Smooth muscle cell (in vitro differentiated cells): ENCODE data around the gene PAQR8. TPM values are rescaled to one million over a fixed set of nuclear protein-coding genes. Genes with fewer than 3 reads are reported as not detected.

Source experiments
- DNase-seq: peaks from one replicate; lab custom pipeline; 2025; ENCODE audit not compliant: unreplicated experiment; lab: John Stamatoyannopoulos, UW
- H2AFZ ChIP-seq: fragments of 200-600 bp; sonication (generic); 2 replicates; pipeline ENCODE4 v1.6.0; 2016; ENCODE audit warnings: antibody characterized with exemption, low read depth, mild to moderate bottlenecking
- H3F3A ChIP-seq: fragments of 200-600 bp; sonication (generic); 2 replicates; pipeline ENCODE4 v1.6.0; 2017; ENCODE audit warnings: antibody characterized with exemption, low read depth
- H3K27ac ChIP-seq: fragments of 200-600 bp; sonication (generic); 2 replicates; pipeline ENCODE4 v1.5.1; 2016; ENCODE audit warnings: low read depth, mild to moderate bottlenecking
- H3K27me3 ChIP-seq: fragments of 200-600 bp; sonication (generic); 2 replicates; pipeline ENCODE4 v1.6.1; 2016; ENCODE audit warnings: low read depth, mild to moderate bottlenecking
- H3K36me3 ChIP-seq: fragments of 200-600 bp; sonication (generic); 2 replicates; pipeline ENCODE4 v1.5.1; 2016; ENCODE audit warnings: low read depth
- H3K4me1 ChIP-seq: fragments of 200-600 bp; sonication (generic); 2 replicates; pipeline ENCODE4 v1.5.1; 2016; ENCODE audit warnings: low read depth
- H3K4me2 ChIP-seq: fragments of 200-600 bp; sonication (generic); 2 replicates; pipeline ENCODE4 v1.6.0; 2016; ENCODE audit warnings: mild to moderate bottlenecking
- H3K4me3 ChIP-seq: fragments of 200-600 bp; sonication (generic); 2 replicates; pipeline ENCODE4 v1.5.1; 2016; ENCODE audit warnings: mild to moderate bottlenecking
- H3K79me2 ChIP-seq: fragments of 200-600 bp; sonication (generic); 2 replicates; pipeline ENCODE4 v1.6.0; 2016; ENCODE audit warnings: low read depth, mild to moderate bottlenecking
- H3K9ac ChIP-seq: fragments of 200-600 bp; sonication (generic); 2 replicates; pipeline ENCODE4 v1.6.0; 2016; ENCODE audit warnings: low read depth
- H3K9me3 ChIP-seq: fragments of 200-600 bp; sonication (generic); replicated peaks from 2 replicates; pipeline ENCODE4 v1.5.1; 2016; ENCODE audit warnings: low read depth
- H4K20me1 ChIP-seq: fragments of 200-600 bp; sonication (generic); 2 replicates; pipeline ENCODE4 v1.6.0; 2016; ENCODE audit warnings: low read depth
- WGBS: methylation state at CpG from one replicate; pipeline ENCODE4 v1.1.7; 2016; ENCODE audit warnings: low lambda C conversion rate; 5-methylcytosine and 5-hydroxymethylcytosine counted together
- polyA plus RNA-seq: library from polyadenylated mRNA; unstranded; fragments of >200 nt; fragmentation: Nextera tagmentation; extraction: Ambion mirVana; gene quantifications from 2 replicates; pipeline ENCODE4 v1.2.1, GENCODE V29; 2016
- total RNA-seq: library from RNA; depleted of rRNA; stranded (reverse); fragments of >200 nt; gene quantifications from 2 replicates; pipeline ENCODE4 v1.2.3, GENCODE V29; 2014
- TF ChIP-seq, protein P1 (sequence below): fragments of 200-600 bp; sonication (generic); IDR thresholded peaks from 2 replicates; pipeline ENCODE4 v1.5.1; 2017; ENCODE audit warnings: borderline replicate concordance, mild to moderate bottlenecking, antibody characterized with exemption; ENCODE audit not compliant: insufficient read depth, poor library complexity, severe bottlenecking

Gene PAQR8
- total and polyA plus RNA-seq, 2 experiments from 2014 or later: 4.3 to 6.1 TPM

DNA sequence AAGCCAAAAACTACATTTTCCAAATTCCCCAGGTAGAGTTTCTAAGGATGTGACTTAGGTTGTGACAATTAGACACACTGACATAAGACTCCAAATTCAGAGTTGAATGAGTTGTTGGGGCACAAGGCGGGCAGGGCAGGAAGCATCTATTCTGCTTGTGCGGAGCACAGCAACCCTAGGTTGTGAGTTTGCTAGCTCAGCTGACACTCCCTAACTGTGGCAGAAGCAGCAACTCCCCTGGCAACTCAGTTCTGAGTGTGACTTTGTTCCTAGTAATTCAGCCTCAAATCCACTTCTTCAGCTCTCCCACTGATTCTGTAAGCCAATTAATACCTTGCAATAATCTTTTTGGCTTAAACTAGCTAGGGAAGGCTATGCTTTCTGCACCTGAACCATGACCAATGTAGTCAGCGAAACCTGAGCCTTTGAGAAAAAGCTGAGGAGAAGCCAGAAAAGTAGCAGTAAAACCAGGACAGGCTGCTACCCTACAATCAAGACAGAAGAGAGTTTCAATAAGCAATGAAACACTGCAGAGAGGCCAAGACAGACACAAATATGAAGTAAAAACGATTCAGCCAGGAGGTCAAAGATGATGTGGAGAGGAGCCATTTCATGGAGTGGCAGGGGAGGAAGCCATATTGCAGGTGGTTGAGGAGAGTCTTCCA, 30.0 kb upstream of the PAQR8 start:
- no peak overlapping the region for H2AFZ ChIP-seq
- H3K9me3 ChIP-seq: no peaks in the 10 kb centered on the region
- peaks cover 10% of the 10 kb centered on the region for H3K4me1 ChIP-seq
- WGBS: 88% methylated on average over 4 of the region's 4 CpGs
- H3K27me3 ChIP-seq: no peaks in the 10 kb centered on the region
- no peak for DNase-seq
- H3K79me2 ChIP-seq: no peaks in the 10 kb centered on the region
- H4K20me1 ChIP-seq: no peaks in the 10 kb centered on the region
- H3F3A ChIP-seq: no peaks in the 10 kb centered on the region
- H3K4me3 ChIP-seq: no peak overlapping the region
- TF ChIP-seq, protein P1, sequence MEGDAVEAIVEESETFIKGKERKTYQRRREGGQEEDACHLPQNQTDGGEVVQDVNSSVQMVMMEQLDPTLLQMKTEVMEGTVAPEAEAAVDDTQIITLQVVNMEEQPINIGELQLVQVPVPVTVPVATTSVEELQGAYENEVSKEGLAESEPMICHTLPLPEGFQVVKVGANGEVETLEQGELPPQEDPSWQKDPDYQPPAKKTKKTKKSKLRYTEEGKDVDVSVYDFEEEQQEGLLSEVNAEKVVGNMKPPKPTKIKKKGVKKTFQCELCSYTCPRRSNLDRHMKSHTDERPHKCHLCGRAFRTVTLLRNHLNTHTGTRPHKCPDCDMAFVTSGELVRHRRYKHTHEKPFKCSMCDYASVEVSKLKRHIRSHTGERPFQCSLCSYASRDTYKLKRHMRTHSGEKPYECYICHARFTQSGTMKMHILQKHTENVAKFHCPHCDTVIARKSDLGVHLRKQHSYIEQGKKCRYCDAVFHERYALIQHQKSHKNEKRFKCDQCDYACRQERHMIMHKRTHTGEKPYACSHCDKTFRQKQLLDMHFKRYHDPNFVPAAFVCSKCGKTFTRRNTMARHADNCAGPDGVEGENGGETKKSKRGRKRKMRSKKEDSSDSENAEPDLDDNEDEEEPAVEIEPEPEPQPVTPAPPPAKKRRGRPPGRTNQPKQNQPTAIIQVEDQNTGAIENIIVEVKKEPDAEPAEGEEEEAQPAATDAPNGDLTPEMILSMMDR: no peak
- no peak overlapping the region for H3K27ac ChIP-seq
- H3K9ac ChIP-seq: no peak overlapping the region
- no peak overlapping the region for H3K4me2 ChIP-seq
- H3K36me3 ChIP-seq: no peaks in the 10 kb centered on the region

DNA sequence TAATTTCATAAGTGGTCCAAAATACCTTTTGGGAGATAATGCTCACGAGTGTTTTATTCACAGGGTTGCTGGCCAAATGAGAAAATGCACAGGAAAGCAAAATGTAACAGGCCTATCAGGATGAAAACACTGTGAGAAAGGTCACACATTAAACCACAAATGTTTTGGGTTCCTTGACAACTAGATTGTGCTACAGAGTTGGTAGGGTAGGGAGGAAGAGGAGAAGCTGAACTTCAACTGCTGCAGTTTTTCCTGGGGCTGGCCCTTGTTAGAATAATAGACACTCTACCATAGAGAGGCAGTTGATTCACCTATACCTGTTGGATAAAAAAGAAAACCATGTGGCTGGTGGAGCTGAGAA, 28.1 kb upstream of the PAQR8 start:
- DNase-seq: no peak

DNA sequence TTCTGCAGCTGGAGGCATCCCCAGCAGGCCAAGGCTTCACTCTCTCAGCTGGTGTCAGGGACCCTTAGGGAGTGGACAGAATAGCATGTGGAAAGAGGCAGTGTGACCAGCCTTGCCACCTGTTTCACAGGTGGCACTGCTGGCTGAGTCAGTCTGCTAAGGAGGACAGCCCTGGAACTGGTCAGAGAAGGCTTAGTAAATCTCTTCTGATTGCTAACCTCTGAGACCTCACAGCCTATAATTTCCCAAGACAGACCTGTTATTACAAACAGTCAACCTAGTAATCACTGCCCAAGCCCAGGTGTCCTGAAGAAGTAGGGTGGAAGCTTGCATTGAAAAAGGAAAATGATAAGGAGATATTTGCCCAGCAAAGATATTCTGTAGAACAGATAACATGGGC, 26.4 kb upstream of the PAQR8 start:
- no peaks in the 10 kb centered on the region for H3K36me3 ChIP-seq

More for the DNA sequence above, 28.1 kb upstream of the PAQR8 start:
- H3K36me3 ChIP-seq: no peaks in the 10 kb centered on the region
- H3K4me1 ChIP-seq: peaks cover 4% of the 10 kb centered on the region
- no peaks in the 10 kb centered on the region for H3K27me3 ChIP-seq
- no peaks in the 10 kb centered on the region for H3F3A ChIP-seq
- no peaks in the 10 kb centered on the region for H3K9me3 ChIP-seq
- TF ChIP-seq, protein P1: no peak
- H3K9ac ChIP-seq: no peak overlapping the region
- H3K27ac ChIP-seq: no peak overlapping the region
- no peak overlapping the region for H3K4me3 ChIP-seq
- no peak overlapping the region for H2AFZ ChIP-seq
- no peaks in the 10 kb centered on the region for H3K79me2 ChIP-seq
- H4K20me1 ChIP-seq: no peaks in the 10 kb centered on the region
- H3K4me2 ChIP-seq: no peak overlapping the region
- WGBS: 67% methylated on average over 1 of the region's 1 CpG

More for the DNA sequence above, 26.4 kb upstream of the PAQR8 start:
- Histone ChIP-seq H3K79me2 (no peaks in the 10 kb centered on the region), H3K27me3 (no peaks in the 10 kb centered on the region), H2AFZ (no peak overlapping the region), H3K4me1 (peaks cover 4% of the 10 kb centered on the region), H3K4me3 (no peak overlapping the region), H3K9me3 (no peaks in the 10 kb centered on the region), H3K27ac (no peak overlapping the region), H3K9ac (no peak overlapping the region), H4K20me1 (no peaks in the 10 kb centered on the region), H3F3A (peaks cover 8% of the 10 kb centered on the region), H3K4me2 (no peak overlapping the region)
- TF ChIP-seq, protein P1: no peak
- DNase-seq: no peak
